HG03097 (cell line): ENCODE data around the gene ATXN7L2.

ENCODE experiments used
- ATAC-seq: cut with Tn5 transposase; IDR thresholded peaks from one replicate; pipeline ENCODE4 v1.9.1; 2021; ENCODE audit not compliant: unreplicated experiment, low FRiP score

The ATXN7L2 gene

GRCh38 chr1:109541102-109541501 is 57.4 kb downstream of the ATXN7L2 start:
- no peak for ATAC-seq
